Stimulated activated CD4-positive, alpha-beta T cell treated with anti-CD3 and anti-CD28 coated beads, Interleukin-12 subunit alpha, Interleukin-12 subunit beta, amount 100 ng/mL, for 4 hours (primary cell): ENCODE results near the gene STX8.
"Not testable (repeated sequence)": the region's sequence is repeated elsewhere in the genome, so short reads cannot be mapped to it uniquely, and the experiment has no call there.

Experiments used
- DNase-seq: peaks from one replicate; pipeline ENCODE4 v3.0.0-alpha.2; 2020

The STX8 gene

DNA sequence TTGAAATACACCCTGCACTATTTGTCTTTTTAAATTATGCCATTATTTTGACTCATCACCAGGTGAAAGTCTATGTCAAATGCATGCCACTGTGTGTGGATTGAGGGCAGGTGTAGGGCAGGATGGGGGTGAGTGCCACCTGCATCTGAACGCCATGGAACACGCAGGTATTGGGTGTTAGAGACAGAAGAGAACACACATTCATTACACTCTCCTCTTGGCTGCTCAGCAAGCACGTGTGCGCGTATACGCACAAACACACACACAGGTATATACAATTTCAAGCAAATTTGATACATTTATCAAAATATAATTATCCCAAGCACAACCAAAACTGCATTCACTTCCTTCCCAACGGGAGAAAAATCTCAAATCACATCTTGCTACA lies 285.4 kb downstream of the STX8 start:
- peak; percentile 28 for DNase-seq

GRCh38 chr17:9287306-9287705 lies 288.3 kb downstream of the STX8 start:
- DNase-seq: no peak

DNA sequence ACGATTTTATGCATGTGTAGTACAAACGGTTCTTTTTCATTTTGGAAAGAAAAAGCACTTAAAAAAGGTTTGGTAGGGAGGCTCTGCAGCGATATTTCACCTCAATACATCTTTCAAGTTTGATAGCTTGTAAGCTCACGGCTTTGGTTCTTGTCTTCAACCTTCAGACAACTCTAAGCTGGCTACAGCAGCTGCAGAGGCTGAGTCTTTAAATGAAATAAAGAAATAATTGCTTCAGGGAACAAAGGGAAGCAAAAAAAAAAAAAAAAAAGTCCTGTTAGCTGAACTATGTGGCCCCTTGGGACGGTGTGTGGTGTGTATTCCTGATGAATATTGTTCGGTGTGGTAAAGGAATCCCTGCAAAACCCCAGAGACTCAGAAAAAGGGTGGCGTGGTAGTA lies 289.2 kb downstream of the STX8 start:
- no peak for DNase-seq

- DNase-seq: no peak
Measured at GRCh38 chr17:9285602-9286427, 289.8 kb downstream of the STX8 start.

DNA sequence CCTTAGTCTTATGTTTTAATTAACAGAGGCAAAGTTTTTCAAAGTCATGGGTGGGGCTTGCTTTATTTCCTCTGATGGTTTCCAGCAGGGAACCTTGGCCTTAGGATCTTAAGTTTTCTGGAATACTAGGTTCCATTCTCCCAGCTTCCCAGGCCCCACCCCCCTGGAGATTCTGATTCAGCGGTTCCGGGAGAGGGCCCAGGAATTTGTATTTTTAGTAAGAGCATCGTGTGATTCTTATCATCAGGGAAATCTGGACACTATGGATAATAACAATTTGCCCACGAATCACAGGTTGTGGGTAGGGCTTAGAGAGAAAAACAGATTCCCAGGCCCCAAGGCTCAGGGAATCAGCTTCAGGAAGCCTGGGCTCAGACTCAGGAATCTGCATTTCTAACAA lies 290.7 kb downstream of the STX8 start:
- DNase-seq: no peak

DNA sequence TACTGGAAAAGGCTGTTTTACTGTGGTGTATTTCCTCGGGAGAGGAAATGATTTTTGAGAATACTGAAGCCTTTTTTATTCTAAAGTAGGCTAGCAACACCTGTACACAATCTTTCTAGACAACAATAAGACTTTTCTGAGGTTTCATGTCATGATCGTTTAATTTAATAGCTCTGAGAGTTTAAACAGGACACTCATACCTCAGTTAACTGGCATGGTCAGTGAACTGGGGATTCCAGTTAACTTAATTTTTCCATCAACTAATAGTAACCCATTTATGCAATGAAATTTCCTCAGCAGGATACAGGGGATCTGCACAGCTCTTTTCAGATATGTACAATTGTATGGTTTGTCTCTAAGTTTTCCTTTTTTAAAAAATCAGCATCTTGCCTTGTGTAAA lies 291.7 kb downstream of the STX8 start:
- DNase-seq: no peak

- no peak for DNase-seq
Measured at GRCh38 chr17:9279893-9280292, 295.7 kb downstream of the STX8 start.

DNA sequence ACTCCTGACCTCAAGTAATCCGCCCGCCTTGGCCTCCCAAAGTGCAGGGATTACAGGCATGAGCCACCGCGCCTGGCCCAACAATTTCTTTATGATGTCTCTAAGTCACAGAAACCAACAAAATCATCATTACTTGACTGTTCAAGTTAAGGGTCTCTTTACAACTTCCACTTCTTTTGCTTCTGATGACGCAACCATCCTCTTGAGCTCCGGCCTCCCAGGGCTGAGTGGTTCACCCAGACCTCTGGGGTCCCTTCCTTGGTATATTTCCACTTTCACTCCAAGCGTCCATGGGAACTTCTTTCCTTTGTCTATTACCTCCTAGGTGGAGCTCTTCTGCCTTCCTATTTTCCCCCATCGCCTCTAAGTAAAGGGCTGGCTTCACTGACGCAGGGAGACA lies 300.6 kb downstream of the STX8 start:
- DNase-seq: no peak

DNA sequence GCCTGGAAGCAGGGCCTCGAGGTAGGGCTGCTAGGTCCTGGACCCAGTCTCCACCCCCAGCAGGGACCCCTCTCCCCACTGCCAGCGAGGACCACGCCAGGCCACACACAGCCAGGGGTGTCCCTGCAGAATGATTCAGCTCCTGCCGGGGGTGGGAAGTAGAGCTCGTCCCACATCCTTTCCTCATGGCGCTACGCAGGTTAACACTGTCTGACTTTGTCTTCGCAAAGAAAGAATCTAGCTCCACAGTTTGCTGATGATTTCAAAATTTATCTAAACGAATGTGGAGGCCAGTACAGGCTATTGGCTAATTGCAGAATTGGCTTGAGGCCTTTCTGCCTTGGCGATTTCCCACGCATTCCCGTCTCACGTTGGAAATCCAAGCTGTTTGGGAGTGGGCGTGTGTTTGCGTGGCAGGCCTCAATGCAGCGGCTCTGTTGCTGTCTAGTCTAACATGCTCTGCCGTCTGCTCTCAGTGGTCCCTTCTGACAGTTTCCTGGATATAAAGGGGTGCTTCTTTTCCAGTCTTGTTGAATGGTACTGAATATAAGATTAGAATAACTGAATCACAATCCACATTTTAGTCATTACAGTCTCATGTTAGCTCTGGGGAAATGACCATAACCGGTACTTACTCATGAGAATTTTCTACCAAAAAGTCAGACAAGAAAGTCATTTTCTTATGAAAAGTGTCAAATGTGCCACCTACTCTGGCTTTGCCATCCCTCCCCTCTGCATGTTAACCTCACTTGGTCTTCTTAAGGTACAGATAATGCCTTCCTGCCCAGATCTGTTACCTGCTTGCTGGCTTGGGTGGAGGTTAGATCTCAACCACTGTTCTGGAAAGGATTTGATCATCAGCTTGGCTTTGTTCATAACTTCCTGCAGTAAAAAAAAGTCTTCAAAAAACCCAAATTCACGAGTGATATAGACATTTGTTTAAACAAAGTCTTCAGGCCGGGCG lies 301.9 kb downstream of the STX8 start:
- DNase-seq: peak; percentile 16

DNA sequence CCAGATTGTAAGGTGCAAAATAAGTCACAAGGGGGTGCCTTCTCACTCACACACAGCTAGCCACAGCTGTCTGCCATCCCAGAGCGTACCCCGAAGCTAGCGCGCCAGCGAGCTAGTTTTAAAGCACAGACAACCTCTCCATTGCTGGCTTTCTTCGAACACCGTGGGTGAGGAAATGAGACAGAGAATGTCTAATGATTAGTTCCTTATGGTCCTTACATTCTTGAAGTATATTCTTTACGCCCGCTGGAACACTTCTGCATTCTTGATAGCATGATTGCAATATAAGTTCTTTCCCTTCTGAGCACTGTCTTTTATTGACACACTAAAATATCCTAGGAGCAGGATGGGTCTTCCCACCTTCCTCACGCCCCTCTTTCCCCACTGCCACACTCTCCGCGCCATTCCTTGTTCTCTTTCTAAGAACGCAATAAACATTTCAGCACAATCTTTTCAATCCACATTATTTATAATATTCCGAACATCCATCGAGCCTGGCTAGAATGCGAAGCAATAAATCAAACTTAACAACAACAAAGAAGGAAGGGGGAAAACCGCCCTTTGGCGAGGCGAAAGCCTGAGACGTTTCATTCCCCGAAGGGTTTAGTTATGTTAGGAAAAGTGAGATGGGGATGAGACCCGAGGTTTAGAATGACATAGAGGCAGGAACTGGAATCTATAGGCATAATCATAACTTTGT lies 303.0 kb downstream of the STX8 start:
- no peak for DNase-seq

DNA sequence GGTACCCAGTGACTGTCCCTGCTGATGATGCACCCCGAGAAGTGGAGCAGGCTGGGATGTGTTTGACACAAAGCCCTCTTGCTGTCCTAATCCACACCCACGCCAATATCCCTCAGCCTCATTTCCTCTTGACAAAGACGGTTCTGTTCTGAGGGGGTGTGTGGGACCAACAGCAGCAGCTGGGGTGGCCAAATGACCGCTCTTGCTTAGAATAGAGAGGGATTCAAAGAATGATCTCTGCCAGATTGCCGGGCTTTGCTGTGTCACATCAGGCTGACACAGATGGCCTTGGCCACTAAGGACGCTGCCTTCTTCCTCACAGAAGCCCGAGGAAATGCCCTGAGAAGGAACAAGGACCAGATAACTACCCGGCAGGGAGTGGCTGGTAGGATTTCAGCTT lies 303.6 kb downstream of the STX8 start:
- no peak for DNase-seq

DNA sequence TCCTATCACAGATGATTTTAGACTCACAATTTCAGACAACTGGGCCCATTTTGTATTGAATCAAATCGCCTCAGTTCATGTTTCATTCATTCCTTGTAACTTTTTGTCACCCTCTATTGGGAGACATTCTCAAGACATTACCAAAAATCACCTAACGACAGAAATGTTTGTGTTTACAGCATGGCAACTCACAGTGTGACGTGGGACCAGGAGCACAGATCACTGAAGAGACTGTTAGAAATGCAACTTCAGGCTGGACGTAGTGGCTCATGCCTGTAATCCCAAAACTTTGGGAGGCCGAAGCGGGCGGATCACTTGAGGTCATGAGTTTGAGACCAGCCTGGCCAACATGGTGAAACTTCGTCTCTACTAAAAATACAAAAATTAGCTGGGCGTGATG lies 304.7 kb downstream of the STX8 start:
- no peak for DNase-seq

DNA sequence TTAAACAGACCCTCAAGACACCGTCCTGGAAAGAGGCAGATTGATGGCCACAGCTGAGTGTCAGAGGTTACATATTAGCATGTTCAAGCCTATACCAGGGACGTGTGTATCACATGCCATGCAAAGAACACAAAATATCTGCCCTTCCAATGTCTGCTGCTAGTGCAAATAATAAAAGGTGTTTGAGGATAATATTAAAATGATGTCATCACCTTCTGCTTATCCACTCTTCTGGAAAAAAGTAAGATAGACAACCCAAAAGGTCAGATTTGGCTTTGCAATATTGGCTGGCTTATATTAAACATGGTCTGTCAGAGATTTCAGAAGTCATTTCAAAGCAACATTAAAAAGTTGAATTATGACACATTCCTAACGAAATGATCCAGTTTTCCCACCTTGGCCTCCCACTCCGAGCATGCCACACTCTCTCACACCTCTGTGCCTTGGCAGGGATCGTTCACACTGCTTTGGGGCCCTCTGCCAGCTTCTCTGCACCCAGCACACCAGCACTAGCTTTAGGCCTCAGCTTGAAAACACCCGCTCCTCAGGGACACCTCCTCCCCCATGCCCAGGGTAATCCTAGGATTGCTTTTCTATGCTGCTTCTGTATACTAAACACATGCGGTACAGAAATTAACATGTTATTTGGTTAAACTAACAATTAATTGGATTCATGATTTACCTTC lies 306.1 kb downstream of the STX8 start:
- no peak for DNase-seq

DNA sequence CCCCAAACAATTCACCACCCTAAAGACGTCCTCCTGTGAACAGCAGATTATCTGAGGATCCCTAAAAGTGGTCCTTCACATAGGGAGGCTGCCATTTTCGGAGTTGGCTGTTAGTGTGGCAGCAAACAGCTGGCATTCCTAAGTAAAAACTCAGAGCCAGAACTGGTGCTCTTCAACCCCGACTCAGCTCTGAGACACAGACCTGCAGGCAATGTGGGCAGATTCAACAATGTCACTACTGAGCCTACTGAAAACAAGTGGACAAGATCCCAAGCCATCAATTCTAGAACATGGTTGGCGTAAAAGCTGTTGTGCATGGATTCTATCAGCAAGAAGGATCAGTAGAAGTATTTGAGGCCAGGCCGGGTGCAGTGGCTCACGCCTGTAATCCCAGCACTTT lies 307.1 kb downstream of the STX8 start:
- no peak for DNase-seq

GRCh38 chr17:9266697-9267117 lies 308.9 kb downstream of the STX8 start:
- DNase-seq: no peak

- no peak for DNase-seq
Measured at GRCh38 chr17:9266031-9266680, 309.5 kb downstream of the STX8 start.

- no peak for DNase-seq
Measured at GRCh38 chr17:9261081-9262012, 314.3 kb downstream of the STX8 start.

GRCh38 chr17:9259419-9259818 lies 316.2 kb downstream of the STX8 start:
- DNase-seq: no peak

GRCh38 chr17:9258115-9259015 lies 317.3 kb downstream of the STX8 start:
- no peak for DNase-seq

GRCh38 chr17:9257630-9257965 lies 318.0 kb downstream of the STX8 start:
- DNase-seq: not testable (repeated sequence)
